HG02610 (cell line): Measurements from ENCODE around the gene THAP11.
"Not testable (repeated sequence)": the region's sequence is repeated elsewhere in the genome, so short reads cannot be mapped to it uniquely, and the experiment has no call there.

Experiments
- ATAC-seq: cut with Tn5 transposase; IDR thresholded peaks from one replicate; pipeline ENCODE4 v1.9.1; 2021; ENCODE audit warnings: mild to moderate bottlenecking, moderate library complexity; ENCODE audit not compliant: unreplicated experiment

Gene THAP11

GRCh38 chr16:67861877-67862276 lies 19.8 kb downstream of the THAP11 start:
- ATAC-seq, result no peak

DNA sequence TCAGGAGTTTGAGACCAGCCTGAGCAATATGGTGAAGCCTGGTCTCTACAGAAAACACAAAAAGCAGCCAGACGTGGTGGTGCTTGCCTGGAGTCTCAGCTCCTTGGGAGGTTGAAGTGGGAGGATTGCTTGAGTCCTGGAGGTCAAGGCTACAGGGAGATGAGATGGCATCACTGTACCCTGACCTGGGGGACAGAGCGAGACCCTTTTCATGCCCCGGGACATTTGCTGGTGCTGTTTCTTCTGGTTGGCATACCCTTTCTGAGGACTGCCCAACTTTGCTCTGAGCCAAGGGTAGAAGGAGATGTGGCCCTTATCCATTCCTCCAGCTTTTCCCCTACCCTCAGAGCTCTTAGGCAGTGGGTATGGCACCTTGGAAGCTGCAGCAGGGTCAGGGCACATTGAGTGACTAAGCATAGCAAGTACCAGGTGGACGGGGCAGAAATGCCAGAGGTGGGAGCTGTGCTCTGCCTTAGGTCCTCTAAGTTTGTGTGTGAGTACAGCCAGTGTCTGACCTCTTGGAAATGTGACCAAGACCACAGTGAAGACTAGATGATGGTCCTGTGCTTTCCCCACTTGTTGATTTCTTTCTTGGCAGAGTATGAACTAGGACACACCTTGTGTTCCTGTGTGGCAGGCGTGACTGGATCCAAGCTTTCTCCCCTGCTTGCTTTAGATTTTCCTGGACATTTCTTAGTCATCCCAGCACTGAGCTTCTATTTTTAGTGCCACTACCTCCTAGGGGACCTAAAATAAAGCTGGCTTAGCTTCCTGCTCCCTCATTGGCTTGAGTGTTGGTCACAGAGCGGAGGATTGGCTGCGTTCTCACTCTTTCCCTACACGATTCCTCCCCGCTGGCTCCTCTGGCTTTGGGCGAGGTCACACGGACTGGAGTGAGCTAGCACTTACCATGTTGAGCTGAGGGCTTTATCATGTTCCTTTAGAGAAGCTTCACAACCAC lies 20.8 kb downstream of the THAP11 start:
- no peak for ATAC-seq

DNA sequence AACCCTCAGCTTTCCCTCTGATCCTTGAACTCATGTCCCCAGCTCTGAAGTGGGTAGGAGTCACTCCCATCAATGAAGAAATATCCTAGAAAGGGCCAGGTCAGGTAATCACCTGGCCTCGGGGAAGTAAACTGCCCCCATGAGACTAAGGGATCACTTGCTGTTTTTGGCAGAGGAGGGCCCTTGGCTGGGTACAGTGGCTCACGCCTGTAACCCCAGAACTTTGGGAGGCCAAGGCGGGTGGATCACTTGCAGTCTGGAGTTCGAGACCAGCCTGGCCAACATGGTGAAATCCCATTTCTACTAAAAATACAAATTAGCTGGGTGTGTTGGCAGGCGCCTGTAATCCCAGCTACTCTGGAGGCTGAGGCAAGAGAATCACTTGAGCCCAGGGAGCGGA lies 21.9 kb downstream of the THAP11 start:
- not testable (repeated sequence) for ATAC-seq

GRCh38 chr16:67864594-67864993 lies 22.5 kb downstream of the THAP11 start:
- ATAC-seq, result no peak

DNA sequence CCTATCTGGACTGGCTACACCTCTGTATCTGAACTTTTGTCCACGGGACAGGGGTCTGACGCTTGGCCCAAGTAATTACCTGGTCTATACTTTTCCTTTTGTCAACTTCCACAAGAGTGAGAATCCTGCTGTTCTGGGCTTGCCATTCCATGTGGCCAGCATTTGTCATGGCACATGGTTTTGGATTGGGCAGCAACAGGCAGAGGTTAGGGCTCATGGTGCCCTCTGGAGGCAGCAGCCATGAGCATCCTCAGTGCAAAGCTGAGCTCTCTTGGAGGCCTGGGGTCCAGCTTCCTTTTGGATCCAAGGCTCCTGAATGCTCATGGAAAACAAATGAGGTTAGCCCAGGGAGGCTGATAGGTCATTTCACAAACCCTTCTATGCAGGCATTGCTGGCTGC lies 23.2 kb downstream of the THAP11 start:
- ATAC-seq, result no peak

- ATAC-seq, result no peak
These were observed 26.2 kb downstream of the THAP11 start for GRCh38 chr16:67868290-67868689.

DNA sequence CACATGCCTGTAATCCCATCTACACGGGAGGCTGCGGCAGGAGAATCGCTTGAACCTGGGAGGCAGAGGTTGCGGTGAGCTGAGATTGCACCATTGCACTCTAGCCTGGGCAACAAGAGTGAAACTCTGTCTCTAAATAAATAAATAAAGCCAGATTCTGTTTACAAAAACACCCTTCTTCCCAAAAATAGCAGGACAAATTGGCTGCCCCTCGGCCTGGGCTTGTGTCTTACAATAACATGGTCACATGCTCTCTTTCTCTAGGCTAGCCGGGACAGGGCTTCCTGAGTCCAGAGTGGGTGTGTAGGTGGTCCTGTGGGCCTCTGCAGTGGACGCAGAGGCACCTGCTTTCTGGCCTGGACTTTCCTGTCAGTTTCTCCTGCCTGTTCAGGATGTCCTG lies 27.5 kb downstream of the THAP11 start:
- ATAC-seq, result no peak

DNA sequence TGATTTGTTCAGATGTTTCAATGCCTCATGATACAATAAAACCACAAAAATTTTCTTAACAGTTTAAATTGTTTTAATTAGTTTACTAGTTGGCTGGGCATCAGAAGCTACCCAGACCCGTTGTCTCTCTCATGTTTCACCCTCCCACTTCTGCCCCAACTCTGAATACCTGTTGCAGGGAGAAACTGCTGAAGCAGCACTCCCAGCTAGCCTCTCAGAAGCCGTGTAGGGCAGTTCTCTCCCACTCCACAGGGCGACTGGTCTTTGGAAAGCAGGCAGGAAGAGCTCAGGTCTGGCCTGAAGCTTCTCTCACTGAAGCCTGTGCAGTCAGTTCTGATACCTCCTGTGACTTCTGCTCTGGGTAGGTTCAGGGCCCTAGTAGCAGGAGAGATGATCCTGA lies 29.1 kb downstream of the THAP11 start:
- no peak for ATAC-seq

DNA sequence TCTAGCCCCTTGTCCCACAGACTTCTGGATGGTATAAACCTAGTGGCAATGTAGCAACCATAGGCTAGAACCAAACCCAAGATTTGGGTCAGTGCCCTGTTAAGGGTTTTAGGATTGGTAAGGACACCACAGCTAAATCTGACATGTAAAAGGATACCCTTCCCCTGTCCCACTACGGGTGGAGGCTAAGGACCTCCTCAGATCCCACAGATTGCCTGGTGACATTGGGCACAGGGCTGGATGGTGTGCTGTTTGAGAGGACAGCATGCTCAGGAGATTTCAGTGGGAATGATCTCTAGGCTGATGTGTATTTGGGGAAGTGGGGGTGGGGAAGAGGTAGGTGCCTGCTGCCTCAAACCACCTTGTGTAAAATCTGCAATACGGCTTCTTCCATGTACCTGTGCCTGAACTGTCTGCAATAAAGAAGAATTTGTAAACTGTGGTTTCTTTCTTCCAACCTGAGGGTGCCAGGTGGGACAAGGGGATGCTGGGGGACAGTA lies 30.1 kb downstream of the THAP11 start:
- no peak for ATAC-seq

GRCh38 chr16:67872631-67873434 lies 30.7 kb downstream of the THAP11 start, which contains the start of gene EDC4:
EDC4 (plus strand) TSS chr16:67873052; CDS start chr16:67873262, 210 bp downstream.
- peak; percentile 81 for ATAC-seq

GRCh38 chr16:67873435-67874370 lies 31.6 kb downstream of the THAP11 start:
- ATAC-seq, result no peak

DNA sequence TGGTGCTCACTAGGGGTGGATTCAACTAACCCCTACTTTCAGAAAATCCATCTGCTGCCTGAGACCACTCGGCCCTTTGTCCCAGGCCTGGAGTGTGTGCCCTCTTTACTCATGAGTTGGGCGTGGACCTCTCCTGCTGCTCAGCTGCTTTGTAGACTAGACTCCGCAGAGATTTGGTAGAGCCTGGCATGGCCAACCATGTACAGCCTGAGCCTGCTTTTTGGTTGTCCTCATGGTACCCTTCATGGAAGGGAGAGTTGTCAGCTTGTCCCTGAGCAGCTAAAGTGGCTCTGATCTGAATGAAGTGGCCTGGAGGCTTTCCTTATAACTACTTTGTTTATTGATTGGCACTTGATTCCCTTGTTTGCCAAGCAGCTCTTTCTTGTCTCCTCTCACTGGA lies 32.3 kb downstream of the THAP11 start:
- ATAC-seq, result no peak

DNA sequence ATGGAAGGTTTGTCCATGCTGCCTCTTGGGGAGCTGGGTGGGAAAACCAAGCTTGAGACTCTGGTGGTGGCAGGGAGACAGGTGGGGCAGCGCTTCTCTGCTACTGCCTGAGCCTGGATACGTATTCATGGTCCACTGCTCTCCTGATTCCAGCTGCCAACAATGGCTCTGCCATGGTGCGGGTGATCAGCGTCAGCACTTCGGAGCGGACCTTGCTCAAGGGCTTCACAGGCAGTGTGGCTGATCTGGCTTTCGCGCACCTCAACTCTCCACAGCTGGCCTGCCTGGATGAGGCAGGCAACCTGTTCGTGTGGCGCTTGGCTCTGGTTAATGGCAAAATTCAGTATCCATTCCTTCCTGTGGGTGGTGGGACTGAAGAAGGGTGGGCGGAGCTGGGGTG lies 34.9 kb downstream of the THAP11 start:
- no peak for ATAC-seq

- ATAC-seq, result no peak
These were observed 36.1 kb downstream of the THAP11 start for GRCh38 chr16:67878232-67878631.

DNA sequence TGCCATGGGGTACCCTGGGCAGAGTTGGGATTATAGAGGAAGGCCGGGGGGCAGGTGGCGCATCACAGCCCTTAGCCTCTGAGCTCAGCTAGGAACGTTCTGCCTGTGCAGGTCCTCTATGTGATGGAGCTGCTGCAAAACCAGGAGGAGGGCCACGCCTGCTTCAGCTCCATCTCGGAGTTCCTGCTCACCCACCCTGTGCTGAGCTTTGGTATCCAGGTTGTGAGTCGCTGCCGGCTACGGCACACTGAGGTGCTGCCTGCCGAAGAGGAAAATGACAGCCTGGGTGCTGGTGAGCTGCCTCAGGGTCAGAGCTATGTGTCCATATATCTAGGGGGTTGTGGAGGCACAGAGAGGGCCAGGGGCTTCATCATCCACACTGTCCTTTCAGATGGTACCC lies 36.7 kb downstream of the THAP11 start:
- ATAC-seq, result no peak

- ATAC-seq, result no peak
These were observed 37.3 kb downstream of the THAP11 start for GRCh38 chr16:67879462-67879861.

GRCh38 chr16:67879936-67880335 lies 37.8 kb downstream of the THAP11 start:
- ATAC-seq, result no peak

DNA sequence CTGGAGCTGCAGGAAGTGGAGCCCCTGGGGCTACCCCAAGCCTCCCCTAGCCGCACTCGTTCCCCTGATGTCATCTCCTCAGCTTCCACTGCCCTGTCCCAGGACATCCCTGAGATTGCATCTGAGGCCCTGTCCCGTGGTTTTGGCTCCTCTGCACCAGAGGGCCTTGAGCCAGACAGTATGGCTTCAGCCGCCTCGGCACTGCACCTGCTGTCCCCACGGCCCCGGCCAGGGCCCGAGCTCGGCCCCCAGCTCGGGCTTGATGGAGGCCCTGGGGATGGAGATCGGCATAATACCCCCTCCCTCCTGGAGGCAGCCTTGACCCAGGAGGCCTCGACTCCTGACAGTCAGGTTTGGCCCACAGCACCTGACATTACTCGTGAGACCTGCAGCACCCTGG lies 38.5 kb downstream of the THAP11 start:
- ATAC-seq, result no peak

DNA sequence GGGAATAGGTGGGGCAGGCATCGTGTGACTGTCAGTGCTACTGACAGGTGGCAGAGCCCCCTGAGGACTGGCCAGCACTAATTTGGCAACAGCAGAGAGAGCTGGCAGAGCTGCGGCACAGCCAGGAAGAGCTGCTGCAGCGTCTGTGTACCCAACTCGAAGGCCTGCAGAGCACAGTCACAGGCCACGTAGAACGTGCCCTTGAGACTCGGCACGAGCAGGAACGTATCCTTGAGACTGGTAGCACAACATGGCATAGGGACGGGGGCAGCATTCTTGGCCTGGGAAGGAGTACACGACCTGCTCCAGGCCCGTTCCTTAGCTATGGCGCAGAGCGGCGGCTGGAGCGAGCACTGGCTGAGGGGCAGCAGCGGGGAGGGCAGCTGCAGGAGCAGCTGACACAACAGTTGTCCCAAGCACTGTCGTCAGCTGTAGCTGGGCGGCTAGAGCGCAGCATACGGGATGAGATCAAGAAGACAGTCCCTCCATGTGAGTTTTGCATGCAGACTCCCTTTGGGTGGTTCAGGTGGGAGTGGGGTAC lies 39.6 kb downstream of the THAP11 start:
- ATAC-seq, result no peak
